Hepatocyte (in vitro differentiated cells): ENCODE results near the gene KAT7. TPM values are rescaled to one million over a fixed set of nuclear protein-coding genes. Genes with fewer than 3 reads are reported as not detected.

Source experiments
- DNase-seq: peaks from one replicate; pipeline ENCODE4 v3.0.0-alpha.2; 2016; ENCODE audit warnings: low spot score
- H2AFZ ChIP-seq: fragments of 200-600 bp; sonication (generic); 2 replicates; pipeline ENCODE4 v1.6.0; 2016; ENCODE audit warnings: antibody characterized with exemption, mild to moderate bottlenecking
- H3K27ac ChIP-seq: fragments of 200-600 bp; sonication (generic); 2 replicates; pipeline ENCODE4 v1.5.1; 2016; ENCODE audit warnings: mild to moderate bottlenecking
- H3K27me3 ChIP-seq: fragments of 200-600 bp; sonication (generic); 2 replicates; pipeline ENCODE4 v1.6.1; 2016
- H3K36me3 ChIP-seq: fragments of 200-600 bp; sonication (generic); replicated peaks from 2 replicates; pipeline ENCODE4 v1.5.1; 2016; ENCODE audit warnings: low read depth; ENCODE audit not compliant: insufficient read depth
- H3K4me1 ChIP-seq: fragments of 200-600 bp; sonication (generic); 2 replicates; pipeline ENCODE4 v1.5.1; 2016; ENCODE audit warnings: mild to moderate bottlenecking, moderate library complexity; ENCODE audit not compliant: insufficient read depth
- H3K4me2 ChIP-seq: fragments of 200-600 bp; sonication (generic); 2 replicates; pipeline ENCODE4 v1.6.0; 2016
- H3K4me3 ChIP-seq: fragments of 200-600 bp; sonication (generic); 2 replicates; pipeline ENCODE4 v1.5.1; 2016; ENCODE audit warnings: mild to moderate bottlenecking
- H3K79me2 ChIP-seq: fragments of 200-600 bp; sonication (generic); 2 replicates; pipeline ENCODE4 v1.6.0; 2017; ENCODE audit warnings: mild to moderate bottlenecking
- H3K9me2 ChIP-seq: fragments of 200-600 bp; sonication (generic); replicated peaks from 2 replicates; pipeline ENCODE4 v1.6.0; 2017; ENCODE audit warnings: mild to moderate bottlenecking; ENCODE audit not compliant: insufficient read depth
- H3K9me3 ChIP-seq: fragments of 200-600 bp; sonication (generic); 2 replicates; pipeline ENCODE4 v1.5.1; 2016; ENCODE audit warnings: low read depth, mild to moderate bottlenecking
- H4K20me1 ChIP-seq: fragments of 200-600 bp; sonication (generic); 2 replicates; pipeline ENCODE4 v1.6.0; 2016; ENCODE audit warnings: mild to moderate bottlenecking; ENCODE audit not compliant: insufficient read depth, poor library complexity, severe bottlenecking
- EZH2 ChIP-seq: fragments of 200-600 bp; sonication (generic); IDR thresholded peaks from 2 replicates; pipeline ENCODE4 v1.6.1; 2016; ENCODE audit warnings: antibody characterized with exemption, mild to moderate bottlenecking, borderline replicate concordance
- EZH2phosphoT487 ChIP-seq: fragments of 200-600 bp; sonication (generic); IDR thresholded peaks from one replicate; pipeline ENCODE4 v1.6.1; 2018; ENCODE audit warnings: antibody characterized with exemption, mild to moderate bottlenecking, low read depth, moderate library complexity; ENCODE audit not compliant: unreplicated experiment, severe bottlenecking
- WGBS: methylation state at CpG from one replicate; pipeline ENCODE4 v1.1.6; 2016; ENCODE audit warnings: low lambda C conversion rate; ENCODE audit errors: missing lambda C conversion rate; 5-methylcytosine and 5-hydroxymethylcytosine counted together
- polyA plus RNA-seq: library from polyadenylated mRNA; unstranded; fragments of >200 nt; fragmentation: Nextera tagmentation; extraction: Ambion mirVana; gene quantifications from 2 replicates; pipeline ENCODE4 v1.2.1, GENCODE V29; 2016
- total RNA-seq: library from RNA; depleted of rRNA; stranded (reverse); fragments of >200 nt; gene quantifications from 2 replicates; pipeline ENCODE4 v1.2.3, GENCODE V29; 2014
- TF ChIP-seq, protein P1 (sequence below): fragments of 200-600 bp; sonication (generic); IDR thresholded peaks from 2 replicates; pipeline ENCODE4 v1.5.1; 2016; ENCODE audit warnings: antibody characterized with exemption, mild to moderate bottlenecking; ENCODE audit not compliant: poor library complexity

The KAT7 gene
- total and polyA plus RNA-seq, 2 experiments from 2014 or later: 21.4 to 30.1 TPM

DNA sequence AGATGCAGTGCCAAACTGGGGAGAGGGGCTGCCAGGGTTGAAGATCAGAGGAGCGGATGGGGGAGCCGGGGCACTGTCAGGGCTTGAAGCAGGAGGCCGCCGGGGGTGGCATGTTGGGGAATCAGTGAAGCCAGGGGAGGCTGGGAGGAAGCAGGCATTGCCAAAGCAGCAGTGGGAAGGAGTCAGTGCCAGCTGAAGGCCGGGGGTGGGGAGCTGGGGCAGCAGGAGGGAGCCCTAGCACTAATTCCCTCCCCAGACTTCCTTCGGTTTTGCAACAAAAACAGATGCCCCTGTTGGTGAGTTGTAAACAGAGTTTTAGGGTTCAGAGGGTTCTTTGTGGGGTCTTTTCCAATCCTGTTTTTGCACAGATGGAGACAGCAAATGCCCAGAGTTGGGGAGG lies 70.3 kb downstream of the KAT7 start:
- Histone ChIP-seq H2AFZ (no peak overlapping the region), H3K4me1 (no peaks in the 10 kb centered on the region), H3K4me3 (no peak overlapping the region), H3K79me2 (no peaks in the 10 kb centered on the region), H3K27me3 (peaks cover 10% of the 10 kb centered on the region), H4K20me1 (no peaks in the 10 kb centered on the region), H3K9me3 (no peaks in the 10 kb centered on the region), H3K36me3 (no peaks in the 10 kb centered on the region), H3K9me2 (no peaks in the 10 kb centered on the region), H3K27ac (no peak overlapping the region), H3K4me2 (no peak overlapping the region)
- DNase-seq: no peak
- WGBS: 89% methylated on average over 6 of the region's 6 CpGs
- no peak for TF ChIP-seq EZH2
- TF ChIP-seq, protein P1, sequence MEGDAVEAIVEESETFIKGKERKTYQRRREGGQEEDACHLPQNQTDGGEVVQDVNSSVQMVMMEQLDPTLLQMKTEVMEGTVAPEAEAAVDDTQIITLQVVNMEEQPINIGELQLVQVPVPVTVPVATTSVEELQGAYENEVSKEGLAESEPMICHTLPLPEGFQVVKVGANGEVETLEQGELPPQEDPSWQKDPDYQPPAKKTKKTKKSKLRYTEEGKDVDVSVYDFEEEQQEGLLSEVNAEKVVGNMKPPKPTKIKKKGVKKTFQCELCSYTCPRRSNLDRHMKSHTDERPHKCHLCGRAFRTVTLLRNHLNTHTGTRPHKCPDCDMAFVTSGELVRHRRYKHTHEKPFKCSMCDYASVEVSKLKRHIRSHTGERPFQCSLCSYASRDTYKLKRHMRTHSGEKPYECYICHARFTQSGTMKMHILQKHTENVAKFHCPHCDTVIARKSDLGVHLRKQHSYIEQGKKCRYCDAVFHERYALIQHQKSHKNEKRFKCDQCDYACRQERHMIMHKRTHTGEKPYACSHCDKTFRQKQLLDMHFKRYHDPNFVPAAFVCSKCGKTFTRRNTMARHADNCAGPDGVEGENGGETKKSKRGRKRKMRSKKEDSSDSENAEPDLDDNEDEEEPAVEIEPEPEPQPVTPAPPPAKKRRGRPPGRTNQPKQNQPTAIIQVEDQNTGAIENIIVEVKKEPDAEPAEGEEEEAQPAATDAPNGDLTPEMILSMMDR: no peak
- no peak for TF ChIP-seq EZH2phosphoT487

DNA sequence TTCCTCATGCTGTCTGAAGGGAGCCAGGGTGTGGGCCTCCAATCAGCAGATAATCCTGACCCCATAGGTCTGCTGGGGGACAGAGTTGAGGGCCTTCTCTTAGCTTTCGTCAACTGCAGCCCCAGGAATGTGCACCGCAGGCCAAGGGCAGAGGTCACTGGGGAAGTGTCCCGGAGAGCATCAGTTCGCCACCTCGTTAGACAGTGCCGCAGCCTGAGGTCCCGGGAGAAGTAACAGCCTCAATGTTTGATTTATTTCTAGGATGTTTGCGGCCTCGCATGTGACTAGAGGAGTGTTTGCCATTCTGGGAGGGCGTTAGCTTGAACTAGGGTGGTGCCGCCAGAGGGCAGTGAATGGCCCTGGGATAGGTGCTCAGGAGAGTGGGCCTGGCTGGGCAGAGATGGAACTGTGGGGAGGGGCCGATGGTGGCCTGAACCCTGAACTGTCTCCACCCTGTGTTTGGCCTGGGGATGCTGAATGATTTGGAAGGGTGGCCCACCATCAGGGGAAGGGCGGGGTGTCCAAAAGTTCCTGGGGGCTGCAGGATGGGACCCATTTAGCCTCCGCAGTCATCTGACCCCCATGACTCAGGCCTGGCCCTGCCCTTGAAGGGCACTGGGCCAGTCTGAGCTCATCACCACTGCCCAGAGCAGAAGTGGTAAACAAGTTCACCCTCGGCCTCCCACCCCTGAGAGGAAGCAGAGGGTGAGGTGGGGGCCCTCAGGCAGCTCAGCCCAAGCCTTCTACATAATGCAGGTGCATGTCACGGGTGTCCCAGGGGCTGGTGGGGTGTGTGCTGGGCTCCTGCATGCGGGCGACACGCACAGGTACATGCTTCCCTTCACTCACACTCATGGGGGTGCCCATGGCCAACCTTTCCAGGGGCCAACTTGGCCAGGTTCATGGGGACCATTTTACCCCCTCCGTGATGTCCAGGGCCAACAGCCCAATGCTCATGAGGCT lies 71.8 kb downstream of the KAT7 start:
- Histone ChIP-seq H3K79me2 (no peaks in the 10 kb centered on the region), H3K9me3 (no peaks in the 10 kb centered on the region), H3K4me1 (no peaks in the 10 kb centered on the region), H3K27ac (no peak overlapping the region), H3K27me3 (no peaks in the 10 kb centered on the region), H3K9me2 (no peaks in the 10 kb centered on the region), H4K20me1 (no peaks in the 10 kb centered on the region), H2AFZ (no peak overlapping the region), H3K36me3 (no peaks in the 10 kb centered on the region), H3K4me2 (no peak overlapping the region), H3K4me3 (no peak overlapping the region)
- TF ChIP-seq, protein P1: peak; percentile 18
- no peak for TF ChIP-seq EZH2
- WGBS: 67% methylated on average over 20 of the region's 20 CpGs
- DNase-seq: no peak

GRCh38 chr17:49861150-49861884 lies 72.8 kb downstream of the KAT7 start:
- Histone ChIP-seq H4K20me1 (no peaks in the 10 kb centered on the region), H3K27me3 (no peaks in the 10 kb centered on the region), H3K9me3 (no peaks in the 10 kb centered on the region), H3K4me2 (no peak overlapping the region), H3K27ac (no peak overlapping the region), H2AFZ (no peak overlapping the region), H3K9me2 (no peaks in the 10 kb centered on the region), H3K4me1 (no peaks in the 10 kb centered on the region), H3K36me3 (no peaks in the 10 kb centered on the region), H3K79me2 (no peaks in the 10 kb centered on the region), H3K4me3 (no peak overlapping the region)
- TF ChIP-seq, protein P1: peak; percentile 93
- TF ChIP-seq EZH2: no peak
- 42% methylated on average over 16 of the region's 16 CpGs for WGBS
- peak; percentile 84 for DNase-seq
